IMR-90 (cell line): ENCODE results near the gene SECISBP2. TPM values are rescaled to one million over a fixed set of nuclear protein-coding genes. Genes with fewer than 3 reads are reported as not detected.

ENCODE experiments used
- ATAC-seq: fragments of 200-7000 bp; cut with Tn5 transposase; 2 replicates; pipeline ENCODE4 v1.9.1; 2020; ENCODE audit warnings: low read depth, mild to moderate bottlenecking, moderate library complexity
- BruUV-seq: library from RNA; stranded (reverse); fragments of 400-500 nt; replicated peaks from 2 replicates; lab custom pipeline; 2021; lab: Mats Ljungman, UMichigan
- CTCF ChIA-PET: fragments of 300-600 bp; formaldehyde crosslinking; extraction: SDS; loops from one replicate; lab custom pipeline; 2021; ENCODE audit warnings: antibody characterized with exemption; lab: Yijun Ruan, JAX
- POLR2A ChIA-PET: fragments of 300-600 bp; sonication (Branson Sonifier 250); formaldehyde crosslinking; loops from one replicate; lab custom pipeline; 2022; ENCODE audit warnings: antibody characterized with exemption; ENCODE audit not compliant: unreplicated experiment; lab: Charles Lee
- DNase-seq: peaks from one replicate; pipeline ENCODE4 v3.0.0; 2013
- H2AFZ ChIP-seq: replicated peaks from 2 replicates; pipeline ENCODE3; 2013; ENCODE audit warnings: low read length, mild to moderate bottlenecking; ENCODE audit not compliant: poor library complexity
- H2AK5ac ChIP-seq: 2 replicates; pipeline ENCODE4 v1.6.1; 2013; ENCODE audit warnings: low read depth, low read length, inconsistent platforms
- H2AK9ac ChIP-seq: replicated peaks from 2 replicates; pipeline ENCODE3; 2013; ENCODE audit warnings: mild to moderate bottlenecking, low read depth, low read length, moderate library complexity; ENCODE audit not compliant: poor library complexity
- H2BK120ac ChIP-seq: 2 replicates; pipeline ENCODE4 v1.6.1; 2013; ENCODE audit warnings: low read depth, low read length, inconsistent platforms
- H2BK15ac ChIP-seq: 3 replicates; pipeline ENCODE4 v1.6.1; 2013; ENCODE audit warnings: low read depth, low read length, inconsistent platforms
- H2BK20ac ChIP-seq: 2 replicates; pipeline ENCODE4 v1.6.1; 2013; ENCODE audit warnings: low read depth, mild to moderate bottlenecking, inconsistent platforms, low read length, moderate library complexity
- H2BK5ac ChIP-seq: 2 replicates; pipeline ENCODE4 v1.6.1; 2013; ENCODE audit warnings: mild to moderate bottlenecking, low read depth, low read length, inconsistent platforms; ENCODE audit not compliant: poor library complexity, severe bottlenecking
- H3K14ac ChIP-seq: replicated peaks from 2 replicates; pipeline ENCODE4 v1.6.1; 2013; ENCODE audit warnings: low read depth, low read length, inconsistent platforms
- H3K18ac ChIP-seq: 2 replicates; pipeline ENCODE4 v1.6.1; 2013; ENCODE audit warnings: low read depth, low read length, control low read depth
- H3K23ac ChIP-seq: 2 replicates; pipeline ENCODE4 v1.6.1; 2013; ENCODE audit warnings: low read depth, low read length, inconsistent platforms
- H3K27ac ChIP-seq: 2 replicates; pipeline ENCODE4 v1.5.1; 2013; ENCODE audit warnings: mild to moderate bottlenecking, control low read depth, low read length; ENCODE audit not compliant: insufficient read depth
- H3K27me3 ChIP-seq: 2 replicates; pipeline ENCODE4 v1.6.1; 2013; ENCODE audit warnings: low read length; ENCODE audit not compliant: control insufficient read depth, insufficient read depth
- H3K36me3 ChIP-seq: 2 replicates; pipeline ENCODE4 v1.6.1; 2013; ENCODE audit warnings: low read length, mixed read lengths; ENCODE audit not compliant: control insufficient read depth, insufficient read depth
- H3K4ac ChIP-seq: 2 replicates; pipeline ENCODE4 v1.6.1; 2013; ENCODE audit warnings: low read depth, low read length, inconsistent platforms
- H3K4me1 ChIP-seq: 2 replicates; pipeline ENCODE4 v1.6.1; 2013; ENCODE audit warnings: low read length, mixed read lengths; ENCODE audit not compliant: control insufficient read depth, insufficient read depth
- H3K4me2 ChIP-seq: 2 replicates; pipeline ENCODE4 v1.6.1; 2013; ENCODE audit warnings: low read depth, mild to moderate bottlenecking, control low read depth, low read length, moderate library complexity
- H3K4me3 ChIP-seq: 2 replicates; pipeline ENCODE4 v1.5.1; 2013; ENCODE audit warnings: low read depth, mild to moderate bottlenecking, control low read depth, low read length, moderate library complexity; ENCODE audit not compliant: insufficient read depth
- H3K56ac ChIP-seq: 2 replicates; pipeline ENCODE4 v1.6.1; 2013; ENCODE audit warnings: low read length, inconsistent platforms; ENCODE audit not compliant: insufficient read depth; ENCODE audit errors: extremely low read depth
- H3K79me1 ChIP-seq, 2 experiments: 2 replicates each; pipeline ENCODE4 v1.6.1; 2013; ENCODE audit warnings: low read length in 2 of 2, inconsistent platforms in 1 of 2, low read depth in 1 of 2
- H3K9ac ChIP-seq: 2 replicates; pipeline ENCODE4 v1.6.1; 2013; ENCODE audit warnings: low read depth, low read length, control low read depth
- H3K9me1 ChIP-seq: 2 replicates; pipeline ENCODE4 v1.6.1; 2013; ENCODE audit warnings: low read length, inconsistent platforms; ENCODE audit not compliant: insufficient read depth
- H3K9me3 ChIP-seq: 2 replicates; pipeline ENCODE4 v1.6.1; 2013; ENCODE audit warnings: low read length; ENCODE audit not compliant: control insufficient read depth, insufficient read depth
- H4K20me1 ChIP-seq: 2 replicates; pipeline ENCODE4 v1.6.1; 2013; ENCODE audit warnings: low read length, inconsistent platforms; ENCODE audit not compliant: insufficient read depth
- H4K5ac ChIP-seq: 2 replicates; pipeline ENCODE4 v1.6.1; 2013; ENCODE audit warnings: mild to moderate bottlenecking, low read depth, low read length, control low read depth
- H4K8ac ChIP-seq, 2 experiments: 2 replicates each; pipeline ENCODE4 v1.6.1; 2013; ENCODE audit warnings: low read depth in 2 of 2, low read length in 2 of 2, control low read depth in 1 of 2, inconsistent platforms in 1 of 2
- H4K91ac ChIP-seq: 2 replicates; pipeline ENCODE4 v1.6.1; 2013; ENCODE audit warnings: low read depth, low read length, inconsistent platforms; ENCODE audit not compliant: insufficient read depth
- CHD1 ChIP-seq: IDR thresholded peaks from 2 replicates; pipeline ENCODE4 v1.6.1; 2012; ENCODE audit warnings: low read depth, low read length, improper control_type of control experiment
- MAFK ChIP-seq: IDR thresholded peaks from 2 replicates; pipeline ENCODE4 v1.6.1; 2012; ENCODE audit warnings: low read depth, low read length, improper control_type of control experiment
- MXI1 ChIP-seq: IDR thresholded peaks from 2 replicates; pipeline ENCODE4 v1.6.1; 2012; ENCODE audit warnings: low read depth, mild to moderate bottlenecking, low read length, moderate library complexity, borderline replicate concordance
- NFE2L2 ChIP-seq: fragments of 150-350 bp; IDR thresholded peaks from 2 replicates; pipeline ENCODE4 v1.6.1; 2016; ENCODE audit warnings: low read depth, mild to moderate bottlenecking, low read length
- USF2 ChIP-seq: fragments of 150-350 bp; IDR thresholded peaks from 2 replicates; pipeline ENCODE4 v1.6.1; 2017; ENCODE audit warnings: mild to moderate bottlenecking, antibody characterized with exemption, low read length, low read depth
- WGBS, 2 experiments: methylation state at CpG; one replicate each; pipeline versions ENCODE4 v1.1.5 to v1.1.7; 2013; ENCODE audit warnings: missing lambda C conversion rate in 2 of 2; ENCODE audit not compliant: insufficient read length in 1 of 2; ENCODE audit errors: extremely low coverage in 2 of 2; 5-methylcytosine and 5-hydroxymethylcytosine counted together
- dilution Hi-C: fragments of 300-500 bp; cut with HindIII; formaldehyde crosslinking; loops from one replicate; pipeline ENCODE4 v1.14.3; 2018; ENCODE audit warnings: low sequenced_read_pairs; ENCODE audit not compliant: unreplicated experiment
- in situ Hi-C: fragments of 300-500 bp; cut with MboI; formaldehyde crosslinking; loops from 3 replicates; pipeline ENCODE4 v1.14.3; 2019; ENCODE audit warnings: low sequenced_read_pairs, inconsistent platforms, mixed read lengths
- intact Hi-C: fragments of 100-400 bp; cut with micrococcal nuclease; formaldehyde crosslinking; loops from 2 replicates; pipeline ENCODE4 v1.10.0; 2022
- polyA plus RNA-seq, 3 experiments: library from polyadenylated mRNA; depleted of rRNA; stranded (reverse); fragments of >200 nt; gene quantifications; 2 replicates each; pipeline ENCODE4 v1.2.3, GENCODE V29; 2012; ENCODE audit warnings: low replicate concordance in 1 of 3
- total RNA-seq: library from RNA; depleted of rRNA; stranded (reverse); fragments of >200 nt; gene quantifications from 2 replicates; pipeline ENCODE4 v1.2.3, GENCODE V29; 2012

SECISBP2 gene
- total and polyA plus RNA-seq, 2 of the 4 experiments (the other 2 are of a cell fraction) = 16.4 to 18.8 TPM

GRCh38 chr9:89342213-89342612, 23.9 kb downstream of the SECISBP2 start:
- Histone ChIP-seq H3K27me3 (no peaks in the 10 kb centered on the region), H4K8ac (no peak overlapping the region), H4K5ac (no peak overlapping the region), H3K4ac (no peak overlapping the region), H3K14ac (no peak overlapping the region), H4K91ac (no peak overlapping the region), H3K79me1 (peaks cover 0 to 2% of the 10 kb centered on the region in 2 experiments; a peak in 2 of 4 replicates), H4K20me1 (peaks cover 4% of the 10 kb centered on the region; the same call in 1 of the 2 replicates), H2BK5ac (no peak overlapping the region), H2AK5ac (no peak overlapping the region), H2BK20ac (no peak overlapping the region), H3K23ac (no peak overlapping the region), H2BK15ac (no peak overlapping the region), H3K56ac (no peak overlapping the region), H3K4me3 (no peak overlapping the region), H3K4me2 (no peak overlapping the region), H3K18ac (no peak overlapping the region), H3K9me3 (no peaks in the 10 kb centered on the region), H2BK120ac (no peak overlapping the region), H3K9me1 (no peaks in the 10 kb centered on the region; the same call in 1 of the 2 replicates), H3K36me3 (peaks cover 43% of the 10 kb centered on the region), H3K27ac (no peak overlapping the region), H3K4me1 (no peaks in the 10 kb centered on the region), H2AFZ (no peak overlapping the region), H2AK9ac (no peak overlapping the region), H3K9ac (no peak overlapping the region)
- ChIA-PET POLR2A (no interaction called here), CTCF (no interaction called here)
- DNase-seq (no peak), ATAC-seq (no peak)
- dilution Hi-C loops (no loop called here), intact Hi-C loops (no loop called here), in situ Hi-C loops (no loop called here)
- TF ChIP-seq USF2 = no peak
- TF ChIP-seq NFE2L2 = peak; percentile 96
- no peak for TF ChIP-seq MXI1
- TF ChIP-seq MAFK = peak; percentile 84
- no peak for TF ChIP-seq CHD1
- no CpG with 5 or more reads among the region's 6 CpGs for WGBS, 2 experiments
- BruUV-seq = no TSS peak
